ENCODE measurements around the gene LENEP.

DNA sequence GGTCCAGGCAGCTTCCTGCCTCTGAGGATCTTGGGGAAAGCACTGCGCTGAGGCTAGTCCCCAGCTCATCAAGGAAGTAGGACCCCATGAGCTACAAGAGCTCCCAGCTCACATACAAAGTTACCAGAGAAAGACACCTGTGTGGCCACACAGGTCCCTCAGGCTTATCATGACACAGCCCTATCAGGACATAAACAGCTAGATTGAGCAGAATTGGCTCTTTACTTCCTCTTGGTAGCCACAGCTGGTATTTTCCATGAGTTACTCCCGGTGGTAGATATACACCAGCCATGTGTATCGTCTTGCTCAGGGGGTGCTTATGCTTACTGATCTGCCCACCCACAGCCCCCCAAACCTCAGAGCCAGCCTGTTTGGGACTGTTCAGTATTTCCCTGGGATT is 1.2 kb downstream of the LENEP start:
- no peak for TF ChIP-seq POLR2A (IDR thresholded peaks at IDR 0.05)
- TF ChIP-seq, protein P1, sequence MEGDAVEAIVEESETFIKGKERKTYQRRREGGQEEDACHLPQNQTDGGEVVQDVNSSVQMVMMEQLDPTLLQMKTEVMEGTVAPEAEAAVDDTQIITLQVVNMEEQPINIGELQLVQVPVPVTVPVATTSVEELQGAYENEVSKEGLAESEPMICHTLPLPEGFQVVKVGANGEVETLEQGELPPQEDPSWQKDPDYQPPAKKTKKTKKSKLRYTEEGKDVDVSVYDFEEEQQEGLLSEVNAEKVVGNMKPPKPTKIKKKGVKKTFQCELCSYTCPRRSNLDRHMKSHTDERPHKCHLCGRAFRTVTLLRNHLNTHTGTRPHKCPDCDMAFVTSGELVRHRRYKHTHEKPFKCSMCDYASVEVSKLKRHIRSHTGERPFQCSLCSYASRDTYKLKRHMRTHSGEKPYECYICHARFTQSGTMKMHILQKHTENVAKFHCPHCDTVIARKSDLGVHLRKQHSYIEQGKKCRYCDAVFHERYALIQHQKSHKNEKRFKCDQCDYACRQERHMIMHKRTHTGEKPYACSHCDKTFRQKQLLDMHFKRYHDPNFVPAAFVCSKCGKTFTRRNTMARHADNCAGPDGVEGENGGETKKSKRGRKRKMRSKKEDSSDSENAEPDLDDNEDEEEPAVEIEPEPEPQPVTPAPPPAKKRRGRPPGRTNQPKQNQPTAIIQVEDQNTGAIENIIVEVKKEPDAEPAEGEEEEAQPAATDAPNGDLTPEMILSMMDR (IDR thresholded peaks at IDR 0.05): no peak
